Hepatocyte (in vitro differentiated cells): Measurements from ENCODE around the gene AIRE. TPM values are rescaled to one million over a fixed set of nuclear protein-coding genes. Genes with fewer than 3 reads are reported as not detected.

Experiments used
- DNase-seq: peaks from one replicate; pipeline ENCODE4 v3.0.0-alpha.2; 2016; ENCODE audit warnings: low spot score
- H2AFZ ChIP-seq: fragments of 200-600 bp; sonication (generic); 2 replicates; pipeline ENCODE4 v1.6.0; 2016; ENCODE audit warnings: antibody characterized with exemption, mild to moderate bottlenecking
- H3K27ac ChIP-seq: fragments of 200-600 bp; sonication (generic); 2 replicates; pipeline ENCODE4 v1.5.1; 2016; ENCODE audit warnings: mild to moderate bottlenecking
- H3K27me3 ChIP-seq: fragments of 200-600 bp; sonication (generic); 2 replicates; pipeline ENCODE4 v1.6.1; 2016
- H3K36me3 ChIP-seq: fragments of 200-600 bp; sonication (generic); replicated peaks from 2 replicates; pipeline ENCODE4 v1.5.1; 2016; ENCODE audit warnings: low read depth; ENCODE audit not compliant: insufficient read depth
- H3K4me1 ChIP-seq: fragments of 200-600 bp; sonication (generic); 2 replicates; pipeline ENCODE4 v1.5.1; 2016; ENCODE audit warnings: mild to moderate bottlenecking, moderate library complexity; ENCODE audit not compliant: insufficient read depth
- H3K4me2 ChIP-seq: fragments of 200-600 bp; sonication (generic); 2 replicates; pipeline ENCODE4 v1.6.0; 2016
- H3K4me3 ChIP-seq: fragments of 200-600 bp; sonication (generic); 2 replicates; pipeline ENCODE4 v1.5.1; 2016; ENCODE audit warnings: mild to moderate bottlenecking
- H3K79me2 ChIP-seq: fragments of 200-600 bp; sonication (generic); 2 replicates; pipeline ENCODE4 v1.6.0; 2017; ENCODE audit warnings: mild to moderate bottlenecking
- H3K9me2 ChIP-seq: fragments of 200-600 bp; sonication (generic); replicated peaks from 2 replicates; pipeline ENCODE4 v1.6.0; 2017; ENCODE audit warnings: mild to moderate bottlenecking; ENCODE audit not compliant: insufficient read depth
- H3K9me3 ChIP-seq: fragments of 200-600 bp; sonication (generic); 2 replicates; pipeline ENCODE4 v1.5.1; 2016; ENCODE audit warnings: low read depth, mild to moderate bottlenecking
- H4K20me1 ChIP-seq: fragments of 200-600 bp; sonication (generic); 2 replicates; pipeline ENCODE4 v1.6.0; 2016; ENCODE audit warnings: mild to moderate bottlenecking; ENCODE audit not compliant: insufficient read depth, poor library complexity, severe bottlenecking
- EZH2 ChIP-seq: fragments of 200-600 bp; sonication (generic); IDR thresholded peaks from 2 replicates; pipeline ENCODE4 v1.6.1; 2016; ENCODE audit warnings: antibody characterized with exemption, mild to moderate bottlenecking, borderline replicate concordance
- EZH2phosphoT487 ChIP-seq: fragments of 200-600 bp; sonication (generic); IDR thresholded peaks from one replicate; pipeline ENCODE4 v1.6.1; 2018; ENCODE audit warnings: antibody characterized with exemption, mild to moderate bottlenecking, low read depth, moderate library complexity; ENCODE audit not compliant: unreplicated experiment, severe bottlenecking
- WGBS: methylation state at CpG from one replicate; pipeline ENCODE4 v1.1.6; 2016; ENCODE audit warnings: low lambda C conversion rate; ENCODE audit errors: missing lambda C conversion rate; 5-methylcytosine and 5-hydroxymethylcytosine counted together
- polyA plus RNA-seq: library from polyadenylated mRNA; unstranded; fragments of >200 nt; fragmentation: Nextera tagmentation; extraction: Ambion mirVana; gene quantifications from 2 replicates; pipeline ENCODE4 v1.2.1, GENCODE V29; 2016
- total RNA-seq: library from RNA; depleted of rRNA; stranded (reverse); fragments of >200 nt; gene quantifications from 2 replicates; pipeline ENCODE4 v1.2.3, GENCODE V29; 2014
- TF ChIP-seq, protein P1 (sequence below): fragments of 200-600 bp; sonication (generic); IDR thresholded peaks from 2 replicates; pipeline ENCODE4 v1.5.1; 2016; ENCODE audit warnings: antibody characterized with exemption, mild to moderate bottlenecking; ENCODE audit not compliant: poor library complexity

Gene AIRE
- total and polyA plus RNA-seq, 2 experiments from 2014 or later: 0.42 to 1.00 TPM

DNA sequence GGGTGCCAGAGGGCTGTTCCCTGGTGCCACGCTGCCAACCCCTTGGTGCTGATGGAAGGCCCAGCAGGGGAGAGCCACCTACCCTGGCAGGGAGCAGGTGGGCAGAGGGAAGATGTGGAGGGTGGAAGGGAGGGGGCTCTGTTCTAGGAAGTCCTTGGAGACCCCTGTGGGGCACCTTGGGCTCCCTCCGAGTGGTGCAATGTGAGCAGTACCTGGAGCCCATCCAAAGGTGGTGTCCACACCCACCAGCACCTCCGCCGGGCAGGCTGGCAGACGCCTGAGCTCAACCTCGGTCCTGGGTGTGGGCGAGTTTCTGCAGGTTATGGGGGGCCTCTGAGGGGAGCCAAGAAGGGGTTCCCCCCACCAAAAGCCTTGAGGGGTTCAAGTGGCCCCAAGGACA lies 12.6 kb upstream of the AIRE start:
- H3K27me3 ChIP-seq: no peaks in the 10 kb centered on the region
- H3K4me3 ChIP-seq: no peak overlapping the region
- H3K79me2 ChIP-seq: no peaks in the 10 kb centered on the region
- no peaks in the 10 kb centered on the region for H3K9me2 ChIP-seq
- no peak for DNase-seq
- WGBS: 90% methylated on average over 7 of the region's 7 CpGs
- H3K4me2 ChIP-seq: no peak overlapping the region
- no peaks in the 10 kb centered on the region for H4K20me1 ChIP-seq
- no peak overlapping the region for H2AFZ ChIP-seq
- TF ChIP-seq EZH2 (no peak), EZH2phosphoT487 (no peak)
- TF ChIP-seq, protein P1, sequence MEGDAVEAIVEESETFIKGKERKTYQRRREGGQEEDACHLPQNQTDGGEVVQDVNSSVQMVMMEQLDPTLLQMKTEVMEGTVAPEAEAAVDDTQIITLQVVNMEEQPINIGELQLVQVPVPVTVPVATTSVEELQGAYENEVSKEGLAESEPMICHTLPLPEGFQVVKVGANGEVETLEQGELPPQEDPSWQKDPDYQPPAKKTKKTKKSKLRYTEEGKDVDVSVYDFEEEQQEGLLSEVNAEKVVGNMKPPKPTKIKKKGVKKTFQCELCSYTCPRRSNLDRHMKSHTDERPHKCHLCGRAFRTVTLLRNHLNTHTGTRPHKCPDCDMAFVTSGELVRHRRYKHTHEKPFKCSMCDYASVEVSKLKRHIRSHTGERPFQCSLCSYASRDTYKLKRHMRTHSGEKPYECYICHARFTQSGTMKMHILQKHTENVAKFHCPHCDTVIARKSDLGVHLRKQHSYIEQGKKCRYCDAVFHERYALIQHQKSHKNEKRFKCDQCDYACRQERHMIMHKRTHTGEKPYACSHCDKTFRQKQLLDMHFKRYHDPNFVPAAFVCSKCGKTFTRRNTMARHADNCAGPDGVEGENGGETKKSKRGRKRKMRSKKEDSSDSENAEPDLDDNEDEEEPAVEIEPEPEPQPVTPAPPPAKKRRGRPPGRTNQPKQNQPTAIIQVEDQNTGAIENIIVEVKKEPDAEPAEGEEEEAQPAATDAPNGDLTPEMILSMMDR: no peak
- no peak overlapping the region for H3K27ac ChIP-seq
- no peaks in the 10 kb centered on the region for H3K4me1 ChIP-seq
- H3K36me3 ChIP-seq: no peaks in the 10 kb centered on the region
- no peaks in the 10 kb centered on the region for H3K9me3 ChIP-seq

DNA sequence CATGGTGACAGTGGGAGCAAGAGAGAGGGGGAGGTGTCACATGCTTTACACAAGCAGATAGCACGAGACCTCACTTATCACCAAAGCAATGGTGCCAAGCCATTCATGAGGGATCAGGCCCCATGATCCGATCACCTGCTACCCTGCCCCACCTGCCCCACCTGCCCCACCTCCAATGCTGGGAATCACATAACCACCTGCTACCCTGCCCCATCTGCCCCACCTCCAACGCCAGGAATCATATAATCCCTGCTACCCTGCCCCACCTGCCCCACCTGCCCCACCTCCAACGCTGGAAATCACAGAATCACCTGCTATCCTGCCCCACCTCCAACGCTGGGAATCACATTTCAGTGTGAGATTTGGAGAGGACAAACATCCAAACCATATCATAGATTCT lies 10.6 kb upstream of the AIRE start:
- WGBS: 54% methylated on average over 3 of the region's 5 CpGs
- no peaks in the 10 kb centered on the region for H3K36me3 ChIP-seq

DNA sequence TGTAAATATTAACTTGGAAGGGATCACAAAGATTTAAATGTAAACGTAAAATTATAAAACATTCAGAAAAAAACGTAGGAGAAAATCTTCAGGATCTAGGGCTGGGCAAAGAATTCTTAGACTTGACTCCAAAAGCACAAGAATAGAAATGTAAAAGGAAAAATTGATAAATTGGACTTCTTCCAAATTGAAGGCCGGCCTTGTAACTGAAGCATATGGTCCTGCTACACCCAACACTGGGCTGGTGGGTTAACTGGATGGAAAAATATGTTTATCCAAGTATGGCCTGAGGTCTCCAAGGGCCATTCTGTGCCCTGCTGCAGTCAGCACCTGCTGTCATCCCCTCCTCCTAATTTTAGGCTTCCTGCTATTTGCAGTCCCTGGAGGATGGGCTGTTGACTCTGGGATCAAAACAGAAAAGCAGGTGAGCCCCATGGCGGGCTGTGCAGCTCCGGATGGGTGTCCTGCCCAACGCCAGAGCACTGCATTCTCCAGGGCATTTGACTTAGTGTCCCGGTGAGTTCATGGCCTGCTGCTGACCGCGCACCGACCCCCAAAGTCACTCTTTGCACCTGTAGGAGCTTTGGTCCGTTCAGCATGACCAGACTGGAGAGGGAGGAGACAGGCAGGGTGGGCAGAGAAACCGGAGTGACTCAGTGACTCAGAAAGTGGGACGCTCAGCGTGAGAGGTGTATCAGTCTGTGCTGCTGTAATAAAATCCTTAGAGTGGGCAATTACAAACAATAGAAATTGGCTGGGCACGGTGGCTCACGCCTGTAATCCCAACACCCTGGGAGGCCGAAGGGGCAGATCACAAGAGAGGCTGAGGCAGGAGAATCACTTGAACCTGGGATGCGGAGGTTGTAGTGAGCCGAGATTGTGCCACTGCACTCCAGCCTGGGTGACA lies 6.1 kb upstream of the AIRE start:
- no peaks in the 10 kb centered on the region for H3K27me3 ChIP-seq
- no peak overlapping the region for H3K4me2 ChIP-seq
- H3K4me1 ChIP-seq: peaks cover 6% of the 10 kb centered on the region
- no peaks in the 10 kb centered on the region for H3K9me3 ChIP-seq
- H3K4me3 ChIP-seq: no peak overlapping the region
- TF ChIP-seq, protein P1: no peak
- no peak for TF ChIP-seq EZH2
- TF ChIP-seq EZH2phosphoT487: no peak
- no peak for DNase-seq
- no peak overlapping the region for H2AFZ ChIP-seq
- WGBS: 81% methylated on average over 19 of the region's 19 CpGs
- H3K36me3 ChIP-seq: no peaks in the 10 kb centered on the region
- no peak overlapping the region for H3K27ac ChIP-seq
- no peaks in the 10 kb centered on the region for H4K20me1 ChIP-seq
- H3K9me2 ChIP-seq: no peaks in the 10 kb centered on the region
- H3K79me2 ChIP-seq: no peaks in the 10 kb centered on the region

More for the DNA sequence above, 10.6 kb upstream of the AIRE start:
- no peak for TF ChIP-seq EZH2
- TF ChIP-seq, protein P1: no peak
- no peak for TF ChIP-seq EZH2phosphoT487
- Histone ChIP-seq H3K27ac (no peak overlapping the region), H3K79me2 (no peaks in the 10 kb centered on the region), H3K9me2 (no peaks in the 10 kb centered on the region), H4K20me1 (no peaks in the 10 kb centered on the region), H3K4me3 (no peak overlapping the region), H3K9me3 (no peaks in the 10 kb centered on the region), H2AFZ (no peak overlapping the region), H3K4me1 (no peaks in the 10 kb centered on the region), H3K27me3 (no peaks in the 10 kb centered on the region), H3K4me2 (no peak overlapping the region)
- no peak for DNase-seq
